ENCODE measurements around the gene BAG5. TPM values are rescaled to one million over a fixed set of nuclear protein-coding genes. Genes with fewer than 3 reads are reported as not detected.
A peak's percentile ranks its signal among the peaks of the same experiment; 100 is the strongest.

The BAG5 gene
- total RNA-seq, 1 experiment from 2014 or later, result 27.0 TPM

GRCh38 chr14:103563226-103563620, 766 bp upstream of the BAG5 start:
- peak overlapping the region; percentile 99 for H3K27ac ChIP-seq (ENCODE audit: low read depth, low read length)
- H3K36me3 ChIP-seq (ENCODE audit: control insufficient read depth in 1 of 2, insufficient read depth in 2 of 2, low read length in 2 of 2), result peaks cover 11 to 26% of the 10 kb centered on the region in 2 experiments; a peak in 3 of 4 replicates
- intact Hi-C loops (cut with micrococcal nuclease), result no loop called here
- H3K4me1 ChIP-seq (ENCODE audit: control insufficient read depth in 1 of 2, insufficient read depth in 2 of 2, low read length in 2 of 2), result peaks cover 11 to 18% of the 10 kb centered on the region in 2 experiments
- no peaks in the 10 kb centered on the region for H3K9me2 ChIP-seq (ENCODE audit: insufficient read depth)
- ATAC-seq (no peak), DNase-seq (ENCODE audit: low read depth, low spot score) (no peak)
- H3K9ac ChIP-seq (ENCODE audit: low read length), result peak overlapping the region; percentile 78
- peak overlapping the region; percentile 75 for H3K4me2 ChIP-seq (ENCODE audit: low read length)
- RAD21 ChIA-PET (ENCODE audit: low non-redundant PET in 1 of 2, low total read pairs in 2 of 2, uncharacterized antibody in 2 of 2, unreplicated experiment in 2 of 2), result no interaction called here
- H3K9me3 ChIP-seq (ENCODE audit: control insufficient read depth in 1 of 2, insufficient read depth in 1 of 2, low read depth in 1 of 2, low read length in 2 of 2), result no peaks in the 10 kb centered on the region
- CTCF ChIA-PET, result no interaction called here
- peaks cover 10% of the 10 kb centered on the region; the same call in 1 of the 2 replicates for H4K20me1 ChIP-seq (ENCODE audit: insufficient read depth)
- no peaks in the 10 kb centered on the region for H3K27me3 ChIP-seq (ENCODE audit: insufficient read depth, low read length)
- BruUV-seq (replicated peaks), result TSS peak; percentile 81
- no peak overlapping the region for H2AFZ ChIP-seq (ENCODE audit: low read depth, low read length, poor library complexity, severe bottlenecking)
- POLR2A ChIA-PET, result no interaction called here
- H3K79me2 ChIP-seq (ENCODE audit: insufficient read depth, low read length), result peaks cover 82% of the 10 kb centered on the region
- H3K4me3 ChIP-seq (replicated peaks in 1 of 2; ENCODE audit: low read depth in 1 of 2, low read length in 2 of 2), result peak overlapping the region; percentile 79 to 99
- TF ChIP-seq ELF1 (IDR thresholded peaks at IDR 0.05; ENCODE audit: borderline replicate concordance, low read depth), result no peak
- TF ChIP-seq SIN3A (IDR thresholded peaks at IDR 0.05; ENCODE audit: low read depth), result 0 out of 2 replicates have a peak, but pooled peaks have one; percentile 29
- TF ChIP-seq ZNF274 (IDR thresholded peaks at IDR 0.05; ENCODE audit: low read depth, low read length), result no peak
- TF ChIP-seq CEBPB (IDR thresholded peaks at IDR 0.05; ENCODE audit: low read depth), result no peak
- TF ChIP-seq FOSL1 (IDR thresholded peaks at IDR 0.05; ENCODE audit: low read depth), result no peak
- TF ChIP-seq SRF (IDR thresholded peaks at IDR 0.05; ENCODE audit: low read depth), result no peak
- peak; percentile 7; the same call in 1 of the 2 replicates for TF ChIP-seq MAX (IDR thresholded peaks at IDR 0.05)

GRCh38 chr14:103562179-103562428, 353 bp downstream of the BAG5 start:
- peak overlapping the region; percentile 79 to 99 for H3K4me3 ChIP-seq (replicated peaks in 1 of 2; ENCODE audit: low read depth in 1 of 2, low read length in 2 of 2)
- H3K27me3 ChIP-seq (ENCODE audit: insufficient read depth, low read length), result no peaks in the 10 kb centered on the region
- peak overlapping the region; percentile 75 for H3K4me2 ChIP-seq (ENCODE audit: low read length)
- H3K4me1 ChIP-seq (ENCODE audit: control insufficient read depth in 1 of 2, insufficient read depth in 2 of 2, low read length in 2 of 2), result peaks cover 11 to 18% of the 10 kb centered on the region in 2 experiments
- H3K9me3 ChIP-seq (ENCODE audit: control insufficient read depth in 1 of 2, insufficient read depth in 1 of 2, low read depth in 1 of 2, low read length in 2 of 2), result no peaks in the 10 kb centered on the region
- intact Hi-C loops (cut with micrococcal nuclease), result no loop called here
- H3K9ac ChIP-seq (ENCODE audit: low read length), result peak overlapping the region; percentile 78
- peaks cover 86% of the 10 kb centered on the region for H3K79me2 ChIP-seq (ENCODE audit: insufficient read depth, low read length)
- peaks cover 13 to 27% of the 10 kb centered on the region in 2 experiments; a peak in 3 of 4 replicates for H3K36me3 ChIP-seq (ENCODE audit: control insufficient read depth in 1 of 2, insufficient read depth in 2 of 2, low read length in 2 of 2)
- peak; percentile 26 for ATAC-seq
- peak overlapping the region; percentile 99 for H3K27ac ChIP-seq (ENCODE audit: low read depth, low read length)
- no TSS peak for BruUV-seq (replicated peaks)
- H2AFZ ChIP-seq (ENCODE audit: low read depth, low read length, poor library complexity, severe bottlenecking), result no peak overlapping the region
- TF ChIP-seq SIN3A (IDR thresholded peaks at IDR 0.05; ENCODE audit: low read depth), result peak; percentile 50; the same call in 1 of the 2 replicates
- TF ChIP-seq FOSL1 (IDR thresholded peaks at IDR 0.05; ENCODE audit: low read depth), result no peak
- TF ChIP-seq MAX (IDR thresholded peaks at IDR 0.05), result no peak; the same call in 1 of the 2 replicates
- TF ChIP-seq TCF7L2 (IDR thresholded peaks at IDR 0.05; ENCODE audit: borderline replicate concordance, extremely low read depth, insufficient read depth, insufficient read length), result no peak
- TF ChIP-seq CEBPB (IDR thresholded peaks at IDR 0.05; ENCODE audit: low read depth), result no peak
- TF ChIP-seq JUND (IDR thresholded peaks at IDR 0.05), result no peak
- H3K9me2 ChIP-seq (ENCODE audit: insufficient read depth), result no peaks in the 10 kb centered on the region
- RAD21 ChIA-PET (ENCODE audit: low non-redundant PET in 1 of 2, low total read pairs in 2 of 2, uncharacterized antibody in 2 of 2, unreplicated experiment in 2 of 2), result no interaction called here
- H4K20me1 ChIP-seq (ENCODE audit: insufficient read depth), result peaks cover 10% of the 10 kb centered on the region; the same call in 1 of the 2 replicates
- CTCF ChIA-PET, result interaction anchor here (1.4 kb wide), 1 partner anchor 43 kb away, joined by 4 read pairs; no protein-coding TSS in a partner anchor
- DNase-seq (ENCODE audit: low read depth, low spot score), result no peak
- POLR2A ChIA-PET, result interaction anchor here (2.0 kb wide), 1 partner anchor 10 kb away, joined by 5 read pairs; no protein-coding TSS in a partner anchor
